CD4-positive, alpha-beta T cell (primary cell): ENCODE results near the gene NLGN1. TPM values are rescaled to one million over a fixed set of nuclear protein-coding genes. Genes with fewer than 3 reads are reported as not detected.

ENCODE experiments used
- ATAC-seq: fragments of 200-7000 bp; cut with Tn5 transposase; one replicate; pipeline ENCODE4 v1.10.0; 2022; ENCODE audit warnings: mild to moderate bottlenecking; ENCODE audit not compliant: poor library complexity
- CTCF ChIA-PET: fragments of 350-600 bp; sonication (Branson Sonifier 250); formaldehyde crosslinking; loops from one replicate; lab custom pipeline; 2021; ENCODE audit warnings: antibody characterized with exemption, inconsistent platforms; lab: Charles Lee
- POLR2A ChIA-PET: fragments of 350-600 bp; sonication (Branson Sonifier 250); formaldehyde crosslinking; loops from one replicate; lab custom pipeline; 2021; ENCODE audit warnings: antibody characterized with exemption, inconsistent platforms; lab: Charles Lee
- DNase-seq, 14 experiments: peaks; one replicate each; pipeline ENCODE4 v3.0.0-alpha.2; 2013 to 2020; ENCODE audit warnings: mixed read lengths in 2 of 14
- H3K27ac ChIP-seq, 2 donors: one replicate each; pipeline versions ENCODE4 v1.5.1 to v1.7.0; 2013; ENCODE audit warnings: low read length in 2 of 2, low read depth in 1 of 2, mild to moderate bottlenecking in 1 of 2
- H3K27me3 ChIP-seq, 2 experiments: 1 replicate in 1 of 2; 2 replicates in 1 of 2; pipeline versions ENCODE4 v1.6.1 to v1.7.0; 2013; ENCODE audit warnings: low read length in 2 of 2, control low read depth in 1 of 2, mild to moderate bottlenecking in 1 of 2, moderate library complexity in 1 of 2; ENCODE audit not compliant: insufficient read depth in 2 of 2, control insufficient read depth in 1 of 2
- H3K36me3 ChIP-seq: one replicate; pipeline ENCODE4 v1.6.1; 2013; ENCODE audit warnings: low read length, control low read depth; ENCODE audit not compliant: insufficient read depth
- H3K4me1 ChIP-seq: one replicate; pipeline ENCODE4 v1.6.1; 2013; ENCODE audit warnings: low read length, control low read depth; ENCODE audit not compliant: insufficient read depth
- H3K4me3 ChIP-seq: one replicate; pipeline ENCODE4 v1.5.1; 2013; ENCODE audit warnings: mild to moderate bottlenecking, low read length, moderate library complexity
- H3K9me3 ChIP-seq, 2 experiments: 1 replicate in 1 of 2; 2 replicates in 1 of 2; pipeline versions ENCODE4 v1.6.1 to v1.7.0; 2013; ENCODE audit warnings: low read length in 2 of 2, mild to moderate bottlenecking in 2 of 2, control low read depth in 1 of 2, moderate library complexity in 1 of 2; ENCODE audit not compliant: control insufficient read depth in 1 of 2, insufficient read depth in 1 of 2
- H3K27ac Mint-ChIP-seq: one replicate; pipeline ENCODE4 v1.8.0; 2020; ENCODE audit warnings: mixed read lengths
- H3K27me3 Mint-ChIP-seq: one replicate; pipeline ENCODE4 v1.8.0; 2021; ENCODE audit warnings: mixed read lengths
- H3K36me3 Mint-ChIP-seq: one replicate; pipeline ENCODE4 v1.8.0; 2021; ENCODE audit warnings: low read depth, mixed read lengths
- H3K4me1 Mint-ChIP-seq: one replicate; pipeline ENCODE4 v1.8.0; 2021; ENCODE audit warnings: low read depth, mixed read lengths
- H3K4me3 Mint-ChIP-seq: one replicate; pipeline ENCODE4 v1.8.0; 2020; ENCODE audit warnings: mild to moderate bottlenecking, mixed read lengths
- H3K9me3 Mint-ChIP-seq: one replicate; pipeline ENCODE4 v1.8.0; 2020; ENCODE audit warnings: mixed read lengths
- intact Hi-C, 2 experiments: fragments of 100-400 bp; cut with DNase I in 1 of 2; cut with micrococcal nuclease in 1 of 2; formaldehyde crosslinking; loops; one replicate each; pipeline versions ENCODE4 v1.15.1 to v1.9.0; 2023 to 2025; cut with DNase I, micrococcal nuclease
- total RNA-seq, 174 experiments: library from RNA in 2 of 174; stranded (reverse) in 2 of 174; gene quantifications; one replicate each; pipeline ENCODE4 v1.2.3 and lab custom pipeline; 2021 to 2026
- TF ChIP-seq, protein P1 (sequence below): fragments of 200-600 bp; IDR thresholded peaks from one replicate; pipeline ENCODE4 v1.8.0; 2022; ENCODE audit warnings: antibody characterized with exemption, mild to moderate bottlenecking

NLGN1 gene
- total RNA-seq, 2 experiments from 2014 or later = not detected

DNA sequence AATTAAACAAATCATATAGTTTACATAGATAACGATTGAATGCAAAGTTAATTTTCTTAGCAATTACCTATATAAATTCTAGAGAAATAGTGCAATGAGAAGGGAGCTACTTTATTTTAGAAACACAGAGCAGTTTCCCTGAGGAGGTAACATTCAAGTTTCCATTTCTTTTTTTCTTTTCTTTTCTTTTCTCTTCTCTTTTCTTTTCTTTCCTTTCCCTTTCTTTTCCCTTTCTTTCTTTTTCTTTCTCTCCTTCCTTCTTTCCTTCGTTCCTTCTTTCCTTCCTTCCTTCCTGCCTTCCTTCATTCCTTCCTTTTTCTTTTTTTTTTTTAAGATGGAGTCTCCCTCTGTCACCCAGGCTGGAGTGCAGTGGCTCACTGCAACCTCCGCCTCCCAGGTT is 417.3 kb downstream of the NLGN1 start:
- Mint-ChIP-seq H3K4me3 (no peak overlapping the region), H3K27me3 (no peaks in the 10 kb centered on the region)

DNA sequence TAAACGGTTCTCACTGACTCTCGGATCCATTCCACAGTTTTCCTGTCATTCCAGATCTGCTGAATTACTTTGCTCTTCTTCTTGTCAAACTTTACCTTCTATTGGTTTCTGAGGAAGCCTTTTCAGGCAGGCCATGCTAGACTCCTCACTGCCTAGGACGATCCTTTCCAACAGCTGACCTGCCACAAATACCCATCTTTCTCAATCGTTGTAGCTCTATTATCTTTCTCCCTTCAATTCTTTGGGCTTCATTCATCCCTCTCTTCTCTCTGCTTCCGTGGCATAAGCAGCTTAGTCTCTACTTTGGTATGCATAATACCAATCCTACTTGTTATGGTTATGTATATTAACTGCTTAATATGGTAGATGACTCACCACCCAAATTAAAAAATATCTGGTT is 421.8 kb downstream of the NLGN1 start:
- Mint-ChIP-seq H3K27ac (no peak overlapping the region), H3K9me3 (no peaks in the 10 kb centered on the region), H3K36me3 (no peaks in the 10 kb centered on the region), H3K4me3 (no peak overlapping the region), H3K4me1 (no peaks in the 10 kb centered on the region), H3K27me3 (no peaks in the 10 kb centered on the region)
- POLR2A ChIA-PET = no interaction called here
- ATAC-seq = no peak
- DNase-seq = no peak
- Histone ChIP-seq H3K9me3 (peaks cover 0 to 3% of the 10 kb centered on the region in 2 experiments), H3K27me3 (no peaks in the 10 kb centered on the region), H3K4me1 (no peaks in the 10 kb centered on the region), H3K36me3 (no peaks in the 10 kb centered on the region), H3K4me3 (no peak overlapping the region), H3K27ac (no peak overlapping the region)
- TF ChIP-seq, protein P1, sequence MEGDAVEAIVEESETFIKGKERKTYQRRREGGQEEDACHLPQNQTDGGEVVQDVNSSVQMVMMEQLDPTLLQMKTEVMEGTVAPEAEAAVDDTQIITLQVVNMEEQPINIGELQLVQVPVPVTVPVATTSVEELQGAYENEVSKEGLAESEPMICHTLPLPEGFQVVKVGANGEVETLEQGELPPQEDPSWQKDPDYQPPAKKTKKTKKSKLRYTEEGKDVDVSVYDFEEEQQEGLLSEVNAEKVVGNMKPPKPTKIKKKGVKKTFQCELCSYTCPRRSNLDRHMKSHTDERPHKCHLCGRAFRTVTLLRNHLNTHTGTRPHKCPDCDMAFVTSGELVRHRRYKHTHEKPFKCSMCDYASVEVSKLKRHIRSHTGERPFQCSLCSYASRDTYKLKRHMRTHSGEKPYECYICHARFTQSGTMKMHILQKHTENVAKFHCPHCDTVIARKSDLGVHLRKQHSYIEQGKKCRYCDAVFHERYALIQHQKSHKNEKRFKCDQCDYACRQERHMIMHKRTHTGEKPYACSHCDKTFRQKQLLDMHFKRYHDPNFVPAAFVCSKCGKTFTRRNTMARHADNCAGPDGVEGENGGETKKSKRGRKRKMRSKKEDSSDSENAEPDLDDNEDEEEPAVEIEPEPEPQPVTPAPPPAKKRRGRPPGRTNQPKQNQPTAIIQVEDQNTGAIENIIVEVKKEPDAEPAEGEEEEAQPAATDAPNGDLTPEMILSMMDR = no peak
- intact Hi-C loops = no loop called here
- CTCF ChIA-PET = no interaction called here

More for the DNA sequence above, 417.3 kb downstream of the NLGN1 start:
- CTCF ChIA-PET = no interaction called here
- intact Hi-C loops = no loop called here
- Mint-ChIP-seq H3K27ac (no peak overlapping the region), H3K4me1 (no peaks in the 10 kb centered on the region), H3K36me3 (no peaks in the 10 kb centered on the region), H3K9me3 (no peaks in the 10 kb centered on the region)
- DNase-seq (no peak), ATAC-seq (no peak)
- peaks cover 0 to 8% of the 10 kb centered on the region in 2 experiments for H3K9me3 ChIP-seq
- H3K27ac ChIP-seq = no peak overlapping the region
- no peaks in the 10 kb centered on the region for H3K27me3 ChIP-seq
- POLR2A ChIA-PET = no interaction called here
- no peak overlapping the region for H3K4me3 ChIP-seq
- TF ChIP-seq, protein P1 = no peak
- no peaks in the 10 kb centered on the region for H3K36me3 ChIP-seq
- no peaks in the 10 kb centered on the region for H3K4me1 ChIP-seq

DNA sequence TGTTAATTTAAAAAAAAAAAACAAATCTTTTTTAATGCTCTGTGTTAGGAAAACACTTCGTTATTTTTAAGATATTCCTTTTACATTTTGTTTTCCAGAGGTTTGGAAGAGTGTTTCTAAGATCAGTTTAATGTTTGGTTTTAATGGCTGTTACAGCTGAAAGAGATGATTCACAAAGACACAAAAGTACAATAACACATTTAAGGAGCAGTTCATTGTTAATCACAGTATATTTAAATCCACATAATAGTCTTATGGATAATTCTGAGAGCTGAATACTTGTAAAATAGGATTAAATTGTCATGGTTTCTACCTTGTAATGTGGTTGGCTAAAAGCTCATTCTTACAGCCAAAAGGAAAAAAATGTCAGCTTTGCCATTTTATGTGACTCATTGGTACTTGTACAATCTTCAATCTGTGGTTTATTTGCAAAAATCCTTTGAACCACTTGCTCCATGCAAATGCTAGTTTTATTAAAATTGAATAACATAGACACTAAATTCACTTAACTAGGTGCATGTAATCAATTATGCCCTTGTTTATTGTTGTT is 426.4 kb downstream of the NLGN1 start:
- ATAC-seq (no peak), DNase-seq (no peak)
- TF ChIP-seq, protein P1 = no peak
- Mint-ChIP-seq H3K9me3 (no peaks in the 10 kb centered on the region), H3K27me3 (no peaks in the 10 kb centered on the region), H3K27ac (no peak overlapping the region), H3K36me3 (no peaks in the 10 kb centered on the region), H3K4me3 (no peak overlapping the region), H3K4me1 (no peaks in the 10 kb centered on the region)
- no peaks in the 10 kb centered on the region for H3K4me1 ChIP-seq
- H3K9me3 ChIP-seq = no peaks in the 10 kb centered on the region
- ChIA-PET CTCF (no interaction called here), POLR2A (no interaction called here)
- intact Hi-C loops = no loop called here
- H3K27me3 ChIP-seq = no peaks in the 10 kb centered on the region
- H3K4me3 ChIP-seq = no peak overlapping the region
- no peak overlapping the region for H3K27ac ChIP-seq
- no peaks in the 10 kb centered on the region for H3K36me3 ChIP-seq
